HepG2 (cell line): ENCODE data around the gene TSPAN11. TPM values are rescaled to one million over a fixed set of nuclear protein-coding genes. Genes with fewer than 3 reads are reported as not detected.

Experiments
- ATAC-seq: fragments of 200-7000 bp; cut with Tn5 transposase; 3 replicates; pipeline ENCODE4 v1.9.1; 2020; ENCODE audit warnings: mild to moderate bottlenecking, moderate library complexity
- BruUV-seq: library from RNA; stranded (reverse); fragments of 400-500 nt; replicated peaks from 2 replicates; lab custom pipeline; 2021; lab: Mats Ljungman, UMichigan
- CTCF ChIA-PET: fragments of 300-600 bp; formaldehyde crosslinking; extraction: SDS; loops from one replicate; lab custom pipeline; 2021; ENCODE audit warnings: low total read pairs, inconsistent platforms, low intra/inter-chr PET ratio; lab: Yijun Ruan, JAX
- POLR2A ChIA-PET: fragments of 350-600 bp; sonication (Branson Sonifier 250); formaldehyde crosslinking; loops from one replicate; lab custom pipeline; 2020; ENCODE audit warnings: antibody characterized with exemption, inconsistent platforms; lab: Yijun Ruan, JAX
- DNase-seq: peaks from one replicate; pipeline ENCODE4 v3.0.0-alpha.2; 2015; ENCODE audit warnings: low spot score
- FAIRE-seq: peaks from 3 replicates; lab custom pipeline; 2011; peaks lifted over from hg19 to GRCh38; lab: Jason Lieb, UNC
- H2AFZ ChIP-seq: one replicate; pipeline ENCODE4 v1.6.1; 2011; ENCODE audit warnings: low read length, inconsistent platforms
- H3K27ac ChIP-seq: fragments of 300-600 bp; 3 replicates; pipeline ENCODE4 v1.8.0; 2011; ENCODE audit warnings: mixed run types, mild to moderate bottlenecking, mixed read lengths, low read length, inconsistent platforms; ENCODE audit not compliant: insufficient read depth; ENCODE audit errors: extremely low read length
- H3K27me3 ChIP-seq, 2 experiments: fragments of 200-600 bp in 1 of 2; 2 replicates in 1 of 2; 3 replicates in 1 of 2; pipeline versions ENCODE4 v1.6.0 to v1.8.0; 2011; ENCODE audit warnings: low read length in 2 of 2, mild to moderate bottlenecking in 2 of 2, moderate library complexity in 2 of 2, inconsistent platforms in 1 of 2; ENCODE audit not compliant: insufficient read depth in 2 of 2, control insufficient read depth in 1 of 2
- H3K36me3 ChIP-seq, 2 experiments: fragments of 200-600 bp in 1 of 2; replicated peaks in 1 of 2; 2 replicates in 1 of 2; 3 replicates in 1 of 2; pipeline versions ENCODE4 v1.5.1 to v1.8.0; 2011; ENCODE audit warnings: low read length in 2 of 2, inconsistent platforms in 1 of 2; ENCODE audit not compliant: insufficient read depth in 2 of 2, control insufficient read depth in 1 of 2
- H3K4me1 ChIP-seq: 2 replicates; pipeline ENCODE4 v1.5.1; 2012; ENCODE audit warnings: low read length, inconsistent platforms; ENCODE audit not compliant: insufficient read depth
- H3K4me2 ChIP-seq: 2 replicates; pipeline ENCODE4 v1.6.0; 2011; ENCODE audit warnings: low read depth, low read length, inconsistent platforms
- H3K4me3 ChIP-seq, 3 experiments: fragments of 200-600 bp in 1 of 3; sonication (generic), shearing (Covaris generic) in 1 of 3; replicated peaks in 1 of 3; 2 replicates each; pipeline ENCODE4 v1.5.1; 2011 to 2016; ENCODE audit warnings: low read length in 3 of 3, inconsistent platforms in 2 of 3, low read depth in 2 of 3, mild to moderate bottlenecking in 2 of 3, control low read depth in 1 of 3, mixed read lengths in 1 of 3; ENCODE audit not compliant: insufficient read depth in 1 of 3
- H3K79me2 ChIP-seq: one replicate; pipeline ENCODE4 v1.6.1; 2011; ENCODE audit warnings: low read length, inconsistent platforms; ENCODE audit not compliant: insufficient read depth
- H3K9ac ChIP-seq: 2 replicates; pipeline ENCODE4 v1.6.0; 2011; ENCODE audit warnings: mild to moderate bottlenecking, low read depth, low read length, inconsistent platforms; ENCODE audit not compliant: insufficient read depth
- H3K9me3 ChIP-seq: 2 replicates; pipeline ENCODE4 v1.5.1; 2012; ENCODE audit warnings: mild to moderate bottlenecking, low read length
- H4K20me1 ChIP-seq: 2 replicates; pipeline ENCODE4 v1.6.0; 2011; ENCODE audit warnings: inconsistent platforms, mild to moderate bottlenecking, low read length, moderate library complexity; ENCODE audit not compliant: insufficient read depth
- CHCHD3 ChIP-seq: sonication (generic); formaldehyde crosslinking; IDR thresholded peaks from 2 replicates; pipeline ENCODE4 v1.8.0; 2022; ENCODE audit warnings: mild to moderate bottlenecking, missing genetic modification reagents, moderate library complexity
- HNF4G ChIP-seq, 2 experiments: sonication (generic) in 1 of 2; formaldehyde crosslinking in 1 of 2; IDR thresholded peaks; 2 replicates each; pipeline versions ENCODE4 v1.4.0 to v1.6.1; 2011 to 2020; ENCODE audit warnings: borderline replicate concordance in 2 of 2, low read depth in 2 of 2, mild to moderate bottlenecking in 2 of 2, low read length in 1 of 2, missing genetic modification reagents in 1 of 2, moderate library complexity in 1 of 2
- HOXA3 ChIP-seq: sonication (generic); formaldehyde crosslinking; IDR thresholded peaks from 2 replicates; pipeline ENCODE4 v1.5.0; 2020; ENCODE audit warnings: missing genetic modification reagents
- JUND ChIP-seq: sonication (generic); formaldehyde crosslinking; IDR thresholded peaks from 2 replicates; pipeline ENCODE4 v1.8.0; 2022; ENCODE audit warnings: mild to moderate bottlenecking, missing genetic modification reagents
- KAT8 ChIP-seq: IDR thresholded peaks from 2 replicates; pipeline ENCODE4 v1.6.1; 2016; ENCODE audit warnings: missing genetic modification reagents, missing compliant biosample characterization
- MBD4 ChIP-seq: IDR thresholded peaks from 2 replicates; pipeline ENCODE4 v1.6.1; 2012; ENCODE audit warnings: low read length, inconsistent platforms, borderline replicate concordance
- MIER2 ChIP-seq: IDR thresholded peaks from 2 replicates; pipeline ENCODE4 v1.6.1; 2016; ENCODE audit warnings: missing biosample characterization, missing genetic modification reagents
- NFE2L2 ChIP-seq: fragments of 150-350 bp; IDR thresholded peaks from 2 replicates; pipeline ENCODE4 v1.6.1; 2014; ENCODE audit warnings: low read length
- NFRKB ChIP-seq: fragments of 450-650 bp; IDR thresholded peaks from 2 replicates; pipeline ENCODE4 v1.6.1; 2017
- RFX1 ChIP-seq: fragments of 450-650 bp; IDR thresholded peaks from 2 replicates; pipeline ENCODE4 v1.6.1; 2017
- SPEN ChIP-seq: sonication (generic); formaldehyde crosslinking; IDR thresholded peaks from 2 replicates; pipeline ENCODE4 v1.5.1; 2020; ENCODE audit warnings: low read depth, mild to moderate bottlenecking, missing genetic modification reagents
- ZEB1 ChIP-seq: IDR thresholded peaks from 2 replicates; pipeline ENCODE4 v1.6.1; 2012; ENCODE audit warnings: mild to moderate bottlenecking, low read depth, inconsistent platforms; ENCODE audit not compliant: insufficient replicate concordance
- ZNF10 ChIP-seq: sonication (generic); formaldehyde crosslinking; IDR thresholded peaks from 2 replicates; pipeline ENCODE4 v1.4.0; 2020; ENCODE audit warnings: mild to moderate bottlenecking, low read depth, missing genetic modification reagents, borderline replicate concordance
- ZNF20 ChIP-seq: sonication (generic); formaldehyde crosslinking; IDR thresholded peaks from 2 replicates; pipeline ENCODE4 v1.4.0; 2020; ENCODE audit warnings: mild to moderate bottlenecking, moderate library complexity, missing genetic modification reagents
- ZNF329 ChIP-seq: sonication (generic); formaldehyde crosslinking; IDR thresholded peaks from 2 replicates; pipeline ENCODE4 v1.9.0; 2021; ENCODE audit warnings: low read depth, mild to moderate bottlenecking, missing genetic modification reagents
- ZNF501 ChIP-seq: sonication (generic); formaldehyde crosslinking; IDR thresholded peaks from 2 replicates; pipeline ENCODE4 v1.5.1; 2020; ENCODE audit warnings: mild to moderate bottlenecking, moderate library complexity, missing genetic modification reagents
- ZNF772 ChIP-seq: sonication (generic); formaldehyde crosslinking; IDR thresholded peaks from 2 replicates; pipeline ENCODE4 v1.5.0; 2020; ENCODE audit warnings: mild to moderate bottlenecking, missing genetic modification reagents
- ZSCAN25 ChIP-seq: sonication (generic); formaldehyde crosslinking; IDR thresholded peaks from 2 replicates; pipeline ENCODE4 v1.8.0; 2022; ENCODE audit warnings: mild to moderate bottlenecking, missing genetic modification reagents
- WGBS: methylation state at CpG from one replicate; pipeline ENCODE4 v1.1.6; 2017; ENCODE audit warnings: low lambda C conversion rate; 5-methylcytosine and 5-hydroxymethylcytosine counted together
- in situ Hi-C: cut with HindIII; loops from 2 replicates; pipeline ENCODE4 v1.10.0; 2017; ENCODE audit warnings: low pct_unique_long_range_greater_than_20kb; ENCODE audit not compliant: extremely low pct_ligation_motif_present
- intact Hi-C: fragments of 100-400 bp; cut with micrococcal nuclease; formaldehyde crosslinking; loops from one replicate; pipeline ENCODE4 v1.10.0; 2022; ENCODE audit not compliant: unreplicated experiment
- polyA plus RNA-seq, 8 experiments: library from polyadenylated mRNA; depleted of rRNA in 3 of 8; stranded (reverse) in 7 of 8; unstranded in 1 of 8; fragments of >200 nt; fragmentation: Illumina TruSeq in 4 of 8; extraction: Trizol in 4 of 8; gene quantifications; 2 replicates each; pipeline versions ENCODE4 v1.2.1 to v1.2.3, GENCODE V29; 2011 to 2016; ENCODE audit warnings: low read depth in 4 of 8, missing spikeins in 1 of 8, mixed read lengths in 1 of 8; ENCODE audit not compliant: insufficient read depth in 1 of 8
- total RNA-seq, 5 experiments: library from RNA; depleted of rRNA; stranded (reverse); fragments of >200 nt; fragmentation: Illumina TruSeq; extraction: Trizol; gene quantifications; 2 replicates each; pipeline ENCODE4 v1.2.3, GENCODE V29; 2016; ENCODE audit warnings: low read depth in 1 of 5
- TF ChIP-seq, protein P1 (sequence below): IDR thresholded peaks from 2 replicates; pipeline ENCODE4 v1.6.1; 2016; ENCODE audit warnings: missing compliant biosample characterization, missing genetic modification reagents, borderline replicate concordance
- TF ChIP-seq, protein P2 (sequence below): sonication (generic); formaldehyde crosslinking; IDR thresholded peaks from 2 replicates; pipeline ENCODE4 v1.5.0; 2020; ENCODE audit warnings: missing genetic modification reagents

Gene TSPAN11
- total and polyA plus RNA-seq, 2 of the 13 experiments (the other 11 are each of a cell fraction or from before 2014, with no cell fraction given) = 0.01 to 0.07 TPM

DNA sequence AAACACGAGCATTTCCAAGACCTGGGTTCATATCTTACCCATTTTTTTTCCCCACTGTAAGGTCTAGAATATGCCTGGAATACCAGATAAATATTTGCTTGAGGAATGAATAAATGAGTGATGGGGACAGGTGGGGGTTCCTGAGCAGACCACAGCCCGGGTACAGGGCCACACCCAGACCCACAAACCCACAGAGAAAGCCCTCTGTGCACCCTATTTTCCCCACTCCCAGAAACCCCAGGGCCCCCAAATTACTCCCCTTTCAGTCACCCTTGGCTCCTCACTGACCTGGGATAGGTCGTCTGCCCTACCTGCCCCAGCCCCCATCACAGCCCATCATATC, 80.6 kb downstream of the TSPAN11 start:
- Histone ChIP-seq H3K4me1 (peaks cover 5% of the 10 kb centered on the region; the same call in 1 of the 2 replicates), H3K4me2 (no peak overlapping the region), H4K20me1 (no peaks in the 10 kb centered on the region), H2AFZ (no peak overlapping the region), H3K27me3 (no peaks in the 10 kb centered on the region; a peak in 1 of 5 replicates), H3K79me2 (no peaks in the 10 kb centered on the region), H3K36me3 (no peaks in the 10 kb centered on the region), H3K9ac (no peak overlapping the region), H3K4me3 (no peak overlapping the region), H3K27ac (no peak overlapping the region), H3K9me3 (no peaks in the 10 kb centered on the region)
- intact Hi-C loops (no loop called here), in situ Hi-C loops (no loop called here)
- FAIRE-seq (no peak), DNase-seq (no peak), ATAC-seq (no peak)
- TF ChIP-seq ZNF20 (CRISPR knock-in tag) = no peak
- TF ChIP-seq MIER2 (CRISPR knock-in tag) = no peak
- no peak for TF ChIP-seq SPEN (CRISPR knock-in tag)
- TF ChIP-seq RFX1 = no peak
- no peak for TF ChIP-seq HOXA3 (CRISPR knock-in tag)
- TF ChIP-seq MBD4 = no peak
- ChIA-PET POLR2A (no interaction called here), CTCF (no interaction called here)
- BruUV-seq = no TSS peak
- WGBS = 0% methylated on average over 3 of the region's 3 CpGs

DNA sequence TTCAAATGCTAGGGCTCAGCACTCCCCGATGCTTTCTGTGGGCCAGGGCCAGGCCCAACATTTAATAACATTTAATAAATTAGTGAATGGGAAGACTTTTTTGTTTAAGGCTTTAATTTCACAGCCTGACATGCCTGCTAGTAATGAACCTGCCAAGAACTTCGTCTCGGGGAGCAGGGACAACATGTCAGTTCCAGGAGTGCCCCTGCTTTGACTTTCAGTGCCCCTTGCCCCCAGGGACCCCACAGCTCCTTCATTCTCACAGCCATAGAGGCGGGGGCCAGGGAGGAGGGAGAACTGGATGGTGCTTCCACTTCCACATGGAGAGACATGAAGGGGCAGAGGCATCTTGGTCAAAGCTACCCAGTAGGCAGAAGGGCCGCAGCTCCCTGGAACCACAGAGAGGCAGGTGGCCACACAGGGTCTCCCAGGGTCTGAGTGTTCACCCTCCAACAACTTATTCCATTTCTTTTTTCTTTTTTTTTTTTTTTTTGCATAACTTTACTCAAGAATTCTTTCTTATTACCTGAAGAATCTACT, 81.2 kb downstream of the TSPAN11 start:
- FAIRE-seq = no peak
- Histone ChIP-seq H3K4me3 (no peak overlapping the region), H3K27ac (no peak overlapping the region), H3K9me3 (no peaks in the 10 kb centered on the region), H3K4me1 (peaks cover 5% of the 10 kb centered on the region; the same call in 1 of the 2 replicates), H4K20me1 (no peaks in the 10 kb centered on the region), H3K9ac (no peak overlapping the region), H3K4me2 (no peak overlapping the region), H2AFZ (no peak overlapping the region), H3K27me3 (no peaks in the 10 kb centered on the region; a peak in 1 of 5 replicates), H3K79me2 (no peaks in the 10 kb centered on the region), H3K36me3 (no peaks in the 10 kb centered on the region)
- no peak for DNase-seq
- in situ Hi-C loops (no loop called here), intact Hi-C loops (no loop called here)
- ATAC-seq = no peak
- ChIA-PET CTCF (no interaction called here), POLR2A (no interaction called here)
- WGBS = 0% methylated on average over 5 of the region's 5 CpGs
- BruUV-seq = no TSS peak
- no peak for TF ChIP-seq NFRKB
- TF ChIP-seq NFE2L2 = no peak
- TF ChIP-seq ZSCAN25 (CRISPR knock-in tag) = no peak
- no peak for TF ChIP-seq ZNF772 (CRISPR knock-in tag)
- TF ChIP-seq JUND (CRISPR knock-in tag) = no peak
- TF ChIP-seq, protein P1, sequence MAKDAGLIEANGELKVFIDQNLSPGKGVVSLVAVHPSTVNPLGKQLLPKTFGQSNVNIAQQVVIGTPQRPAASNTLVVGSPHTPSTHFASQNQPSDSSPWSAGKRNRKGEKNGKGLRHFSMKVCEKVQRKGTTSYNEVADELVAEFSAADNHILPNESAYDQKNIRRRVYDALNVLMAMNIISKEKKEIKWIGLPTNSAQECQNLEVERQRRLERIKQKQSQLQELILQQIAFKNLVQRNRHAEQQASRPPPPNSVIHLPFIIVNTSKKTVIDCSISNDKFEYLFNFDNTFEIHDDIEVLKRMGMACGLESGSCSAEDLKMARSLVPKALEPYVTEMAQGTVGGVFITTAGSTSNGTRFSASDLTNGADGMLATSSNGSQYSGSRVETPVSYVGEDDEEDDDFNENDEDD (CRISPR knock-in tag) = no peak
- no peak for TF ChIP-seq ZEB1
- TF ChIP-seq ZNF501 = no peak
- TF ChIP-seq CHCHD3 = no peak
- TF ChIP-seq ZNF329 (CRISPR knock-in tag) = no peak
- no peak for TF ChIP-seq ZNF10 (CRISPR knock-in tag)
- no peak for TF ChIP-seq KAT8
- no peak for TF ChIP-seq HNF4G (IDR thresholded peaks at IDR 0.05; ENCODE audit: borderline replicate concordance, low read depth, low read length)
- TF ChIP-seq HNF4G (CRISPR knock-in tag; IDR thresholded peaks at IDR 0.05; ENCODE audit: borderline replicate concordance, low read depth) = no peak
- TF ChIP-seq, protein P2, sequence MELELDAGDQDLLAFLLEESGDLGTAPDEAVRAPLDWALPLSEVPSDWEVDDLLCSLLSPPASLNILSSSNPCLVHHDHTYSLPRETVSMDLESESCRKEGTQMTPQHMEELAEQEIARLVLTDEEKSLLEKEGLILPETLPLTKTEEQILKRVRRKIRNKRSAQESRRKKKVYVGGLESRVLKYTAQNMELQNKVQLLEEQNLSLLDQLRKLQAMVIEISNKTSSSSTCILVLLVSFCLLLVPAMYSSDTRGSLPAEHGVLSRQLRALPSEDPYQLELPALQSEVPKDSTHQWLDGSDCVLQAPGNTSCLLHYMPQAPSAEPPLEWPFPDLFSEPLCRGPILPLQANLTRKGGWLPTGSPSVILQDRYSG (CRISPR knock-in tag) = no peak
